ENCODE data around the gene FXYD2.

DNA sequence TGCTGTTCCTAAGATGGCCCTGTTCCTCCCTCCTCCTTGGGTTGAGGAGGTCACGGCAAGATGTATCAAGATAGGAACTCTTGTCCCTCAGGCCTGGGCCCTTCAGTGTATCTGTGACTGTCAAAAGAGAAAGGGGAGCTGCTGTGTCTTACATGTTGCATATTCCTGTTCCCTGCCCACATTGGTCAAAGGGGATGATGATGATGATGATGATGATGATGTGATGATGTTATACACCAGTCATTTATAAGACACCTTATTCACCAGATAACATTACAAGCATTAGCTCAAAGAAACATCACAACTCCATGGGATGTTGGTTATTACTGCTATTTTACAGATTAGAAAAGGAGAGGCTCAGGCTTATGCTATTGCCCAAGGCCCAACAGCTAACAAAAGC, 38.2 kb upstream of the FXYD2 start:
- TF ChIP-seq, protein P1, sequence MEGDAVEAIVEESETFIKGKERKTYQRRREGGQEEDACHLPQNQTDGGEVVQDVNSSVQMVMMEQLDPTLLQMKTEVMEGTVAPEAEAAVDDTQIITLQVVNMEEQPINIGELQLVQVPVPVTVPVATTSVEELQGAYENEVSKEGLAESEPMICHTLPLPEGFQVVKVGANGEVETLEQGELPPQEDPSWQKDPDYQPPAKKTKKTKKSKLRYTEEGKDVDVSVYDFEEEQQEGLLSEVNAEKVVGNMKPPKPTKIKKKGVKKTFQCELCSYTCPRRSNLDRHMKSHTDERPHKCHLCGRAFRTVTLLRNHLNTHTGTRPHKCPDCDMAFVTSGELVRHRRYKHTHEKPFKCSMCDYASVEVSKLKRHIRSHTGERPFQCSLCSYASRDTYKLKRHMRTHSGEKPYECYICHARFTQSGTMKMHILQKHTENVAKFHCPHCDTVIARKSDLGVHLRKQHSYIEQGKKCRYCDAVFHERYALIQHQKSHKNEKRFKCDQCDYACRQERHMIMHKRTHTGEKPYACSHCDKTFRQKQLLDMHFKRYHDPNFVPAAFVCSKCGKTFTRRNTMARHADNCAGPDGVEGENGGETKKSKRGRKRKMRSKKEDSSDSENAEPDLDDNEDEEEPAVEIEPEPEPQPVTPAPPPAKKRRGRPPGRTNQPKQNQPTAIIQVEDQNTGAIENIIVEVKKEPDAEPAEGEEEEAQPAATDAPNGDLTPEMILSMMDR (IDR thresholded peaks at IDR 0.05), result no peak
- TF ChIP-seq POLR2A (IDR thresholded peaks at IDR 0.05), result no peak
